ENCODE results near the gene COBL. TPM values are rescaled to one million over a fixed set of nuclear protein-coding genes. Genes with fewer than 3 reads are reported as not detected.

The COBL gene
- total and polyA plus RNA-seq, 2 experiments from 2014 or later = not detected

- H3K9me2 ChIP-seq (ENCODE audit: insufficient read depth) = no peaks in the 10 kb centered on the region
- TF ChIP-seq EZH2phosphoT487 (IDR thresholded peaks at IDR 0.05; ENCODE audit: insufficient read depth, low read depth) (no peak), EZH2 (IDR thresholded peaks at IDR 0.05; ENCODE audit: insufficient read depth, poor library complexity, severe bottlenecking) (no peak)
- H3K4me3 ChIP-seq = no peak overlapping the region
- H4K20me1 ChIP-seq (ENCODE audit: insufficient read depth) = no peaks in the 10 kb centered on the region
- no peak overlapping the region for H3K9ac ChIP-seq
- H3K4me2 ChIP-seq (ENCODE audit: unreplicated experiment) = no peak overlapping the region
- H3F3A ChIP-seq (ENCODE audit: insufficient read depth) = no peaks in the 10 kb centered on the region
- no peaks in the 10 kb centered on the region for H3K27me3 ChIP-seq (replicated peaks; ENCODE audit: insufficient read depth)
- in situ Hi-C loops (cut with MboI) = loop anchor here (25.0 kb wide), 1 partner anchor 895 kb away; the partner anchor contains the start of gene FIGNL1
- no peak overlapping the region for H3K27ac ChIP-seq
- H3K4me1 ChIP-seq (ENCODE audit: insufficient read depth) = no peaks in the 10 kb centered on the region
- no peak overlapping the region for H2AFZ ChIP-seq
- H3K79me2 ChIP-seq (ENCODE audit: insufficient read depth) = no peaks in the 10 kb centered on the region
- 29 to 31% methylated on average over 12 of the region's 12 CpGs for WGBS, 2 experiments (ENCODE audit: low coverage in 1 of 2, low lambda C conversion rate in 2 of 2, missing lambda C conversion rate in 2 of 2)
- H3K9me3 ChIP-seq (ENCODE audit: low read depth) = no peaks in the 10 kb centered on the region
- DNase-seq = no peak
- H3K36me3 ChIP-seq (ENCODE audit: low read depth) = no peaks in the 10 kb centered on the region
These were observed 40.4 kb upstream of the COBL start for GRCh38 chr7:51356849-51357516.

DNA sequence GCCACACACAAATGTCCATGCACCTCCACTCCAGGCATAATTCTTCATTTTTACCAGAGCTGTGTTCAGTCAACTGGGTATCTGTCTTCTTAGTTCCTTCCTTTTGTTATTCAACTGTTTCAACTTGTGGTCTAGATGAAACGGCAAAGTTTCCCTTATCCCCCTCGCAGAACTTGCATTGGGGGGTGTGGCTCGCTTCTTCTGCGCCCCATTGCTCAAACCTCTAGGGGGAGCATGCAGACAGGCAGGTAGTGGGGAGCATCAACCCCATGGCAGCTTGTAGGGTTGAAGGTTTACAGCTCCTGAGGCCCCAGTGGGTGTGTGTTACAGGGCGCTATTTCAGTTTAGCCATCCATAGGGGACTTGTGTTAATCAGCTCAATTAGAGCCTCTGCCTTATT lies 38.3 kb upstream of the COBL start:
- DNase-seq = no peak
- no peaks in the 10 kb centered on the region for H3K36me3 ChIP-seq (ENCODE audit: low read depth)
- no peaks in the 10 kb centered on the region for H3K79me2 ChIP-seq (ENCODE audit: insufficient read depth)
- H3F3A ChIP-seq (ENCODE audit: insufficient read depth) = no peaks in the 10 kb centered on the region
- no peaks in the 10 kb centered on the region for H3K9me3 ChIP-seq (ENCODE audit: low read depth)
- H3K27me3 ChIP-seq (replicated peaks; ENCODE audit: insufficient read depth) = no peaks in the 10 kb centered on the region
- H2AFZ ChIP-seq = no peak overlapping the region
- no peak overlapping the region for H3K4me2 ChIP-seq (ENCODE audit: unreplicated experiment)
- H3K27ac ChIP-seq = no peak overlapping the region
- in situ Hi-C loops (cut with MboI) = loop anchor here (25.0 kb wide), 1 partner anchor 893 kb away; the partner anchor contains the start of gene FIGNL1
- no peaks in the 10 kb centered on the region for H3K9me2 ChIP-seq (ENCODE audit: insufficient read depth)
- H3K4me3 ChIP-seq = no peak overlapping the region
- no peak overlapping the region for H3K9ac ChIP-seq
- no peaks in the 10 kb centered on the region for H3K4me1 ChIP-seq (ENCODE audit: insufficient read depth)
- WGBS, 2 experiments (ENCODE audit: low coverage in 1 of 2, low lambda C conversion rate in 2 of 2, missing lambda C conversion rate in 2 of 2) = 37 to 47% methylated on average over 5 of the region's 5 CpGs
- TF ChIP-seq EZH2phosphoT487 (IDR thresholded peaks at IDR 0.05; ENCODE audit: insufficient read depth, low read depth) (no peak), EZH2 (IDR thresholded peaks at IDR 0.05; ENCODE audit: insufficient read depth, poor library complexity, severe bottlenecking) (no peak)
- no peaks in the 10 kb centered on the region for H4K20me1 ChIP-seq (ENCODE audit: insufficient read depth)

GRCh38 chr7:51354434-51354833 lies 37.8 kb upstream of the COBL start:
- Histone ChIP-seq H3K9me2 (ENCODE audit: insufficient read depth) (no peaks in the 10 kb centered on the region), H3K36me3 (ENCODE audit: low read depth) (no peaks in the 10 kb centered on the region), H2AFZ (no peak overlapping the region), H4K20me1 (ENCODE audit: insufficient read depth) (no peaks in the 10 kb centered on the region), H3K4me2 (ENCODE audit: unreplicated experiment) (no peak overlapping the region), H3K9ac (no peak overlapping the region), H3F3A (ENCODE audit: insufficient read depth) (no peaks in the 10 kb centered on the region), H3K4me1 (ENCODE audit: insufficient read depth) (no peaks in the 10 kb centered on the region), H3K27me3 (replicated peaks; ENCODE audit: insufficient read depth) (no peaks in the 10 kb centered on the region), H3K9me3 (ENCODE audit: low read depth) (no peaks in the 10 kb centered on the region), H3K27ac (no peak overlapping the region), H3K79me2 (ENCODE audit: insufficient read depth) (no peaks in the 10 kb centered on the region), H3K4me3 (no peak overlapping the region)
- in situ Hi-C loops (cut with MboI) = loop anchor here (25.0 kb wide), 1 partner anchor 892 kb away; the partner anchor contains the start of gene FIGNL1
- no peak for TF ChIP-seq EZH2phosphoT487 (IDR thresholded peaks at IDR 0.05; ENCODE audit: insufficient read depth, low read depth)
- TF ChIP-seq EZH2 (IDR thresholded peaks at IDR 0.05; ENCODE audit: insufficient read depth, poor library complexity, severe bottlenecking) = no peak
- WGBS, 2 experiments (ENCODE audit: low coverage in 1 of 2, low lambda C conversion rate in 2 of 2, missing lambda C conversion rate in 2 of 2) = 39 to 41% methylated on average over 2 of the region's 2 CpGs
- no peak for DNase-seq

GRCh38 chr7:51352174-51353100 lies 35.8 kb upstream of the COBL start:
- Histone ChIP-seq H2AFZ (no peak overlapping the region), H3K27me3 (replicated peaks; ENCODE audit: insufficient read depth) (no peaks in the 10 kb centered on the region), H4K20me1 (ENCODE audit: insufficient read depth) (no peaks in the 10 kb centered on the region), H3K36me3 (ENCODE audit: low read depth) (no peaks in the 10 kb centered on the region), H3F3A (ENCODE audit: insufficient read depth) (no peaks in the 10 kb centered on the region), H3K79me2 (ENCODE audit: insufficient read depth) (no peaks in the 10 kb centered on the region), H3K4me3 (no peak overlapping the region), H3K9me3 (ENCODE audit: low read depth) (no peaks in the 10 kb centered on the region), H3K27ac (no peak overlapping the region), H3K9ac (no peak overlapping the region), H3K9me2 (ENCODE audit: insufficient read depth) (no peaks in the 10 kb centered on the region), H3K4me2 (ENCODE audit: unreplicated experiment) (no peak overlapping the region), H3K4me1 (ENCODE audit: insufficient read depth) (no peaks in the 10 kb centered on the region)
- WGBS, 2 experiments (ENCODE audit: low coverage in 1 of 2, low lambda C conversion rate in 2 of 2, missing lambda C conversion rate in 2 of 2) = 30 to 36% methylated on average over 10 of the region's 10 CpGs
- DNase-seq = peak; percentile 3
- in situ Hi-C loops (cut with MboI) = loop anchor here (25.0 kb wide), 1 partner anchor 890 kb away; the partner anchor contains the start of gene FIGNL1
- TF ChIP-seq EZH2phosphoT487 (IDR thresholded peaks at IDR 0.05; ENCODE audit: insufficient read depth, low read depth) (no peak), EZH2 (IDR thresholded peaks at IDR 0.05; ENCODE audit: insufficient read depth, poor library complexity, severe bottlenecking) (no peak)

All from GM23248 (cell line).